Nephron progenitor cell (in vitro differentiated cells): ENCODE data around the gene HTT-AS.
"Not testable (repeated sequence)": the region's sequence is repeated elsewhere in the genome, so short reads cannot be mapped to it uniquely, and the experiment has no call there.

Experiments
- DNase-seq: peaks from one replicate; pipeline ENCODE4 v3.0.0; 2021
- H3K27ac Mint-ChIP-seq: 2 replicates; pipeline ENCODE4 v1.8.0; 2021; ENCODE audit warnings: mild to moderate bottlenecking, moderate library complexity, mixed read lengths
- H3K27me3 Mint-ChIP-seq: 2 replicates; pipeline ENCODE4 v1.8.0; 2021; ENCODE audit warnings: mild to moderate bottlenecking, low read depth, mixed read lengths; ENCODE audit not compliant: poor library complexity
- H3K36me3 Mint-ChIP-seq: 2 replicates; pipeline ENCODE4 v1.8.0; 2021; ENCODE audit warnings: low read depth, mixed read lengths
- H3K4me1 Mint-ChIP-seq: 2 replicates; pipeline ENCODE4 v1.8.0; 2021; ENCODE audit warnings: mixed read lengths
- H3K4me3 Mint-ChIP-seq: 2 replicates; pipeline ENCODE4 v1.8.0; 2021; ENCODE audit warnings: mild to moderate bottlenecking, moderate library complexity, mixed read lengths
- H3K9me3 Mint-ChIP-seq: 2 replicates; pipeline ENCODE4 v1.8.0; 2021; ENCODE audit warnings: mild to moderate bottlenecking, moderate library complexity, mixed read lengths
- CTCF ChIP-seq: fragments of 200-600 bp; sonication (generic); IDR thresholded peaks from 2 replicates; pipeline ENCODE4 v1.5.0; 2021; ENCODE audit warnings: antibody characterized with exemption

HTT-AS gene

GRCh38 chr4:3106339-3107186 lies 32.2 kb upstream of the HTT-AS start:
- peak; percentile 94 for TF ChIP-seq CTCF
- Mint-ChIP-seq H3K9me3 (no peaks in the 10 kb centered on the region), H3K4me3 (no peak overlapping the region), H3K27me3 (no peaks in the 10 kb centered on the region), H3K36me3 (peaks cover 70% of the 10 kb centered on the region), H3K4me1 (peaks cover 3% of the 10 kb centered on the region), H3K27ac (no peak overlapping the region)
- peak; percentile 89 for DNase-seq

- peaks cover 75% of the 10 kb centered on the region for H3K36me3 Mint-ChIP-seq
- TF ChIP-seq CTCF: no peak
- no peaks in the 10 kb centered on the region for H3K27me3 Mint-ChIP-seq
- no peak overlapping the region for H3K27ac Mint-ChIP-seq
- peaks cover 20% of the 10 kb centered on the region for H3K9me3 Mint-ChIP-seq
- no peak overlapping the region for H3K4me3 Mint-ChIP-seq
- no peaks in the 10 kb centered on the region for H3K4me1 Mint-ChIP-seq
- DNase-seq: no peak
Measured at GRCh38 chr4:3098346-3098745, 24.0 kb upstream of the HTT-AS start.

GRCh38 chr4:3096202-3096601 lies 21.9 kb upstream of the HTT-AS start:
- Mint-ChIP-seq H3K27me3 (no peaks in the 10 kb centered on the region), H3K9me3 (peaks cover 29% of the 10 kb centered on the region), H3K4me3 (no peak overlapping the region), H3K4me1 (no peaks in the 10 kb centered on the region), H3K27ac (no peak overlapping the region), H3K36me3 (peaks cover 80% of the 10 kb centered on the region)
- no peak for TF ChIP-seq CTCF
- no peak for DNase-seq

GRCh38 chr4:3094701-3095100 lies 20.4 kb upstream of the HTT-AS start:
- not testable (repeated sequence) for DNase-seq, H3K27me3 Mint-ChIP-seq, H3K27ac Mint-ChIP-seq, H3K4me1 Mint-ChIP-seq, H3K4me3 Mint-ChIP-seq
- peaks cover 29% of the 10 kb centered on the region for H3K9me3 Mint-ChIP-seq
- H3K36me3 Mint-ChIP-seq: peaks cover 83% of the 10 kb centered on the region

GRCh38 chr4:3091464-3091863 lies 17.1 kb upstream of the HTT-AS start:
- H3K27ac Mint-ChIP-seq: no peak overlapping the region
- H3K27me3 Mint-ChIP-seq: no peaks in the 10 kb centered on the region
- peaks cover 89% of the 10 kb centered on the region for H3K36me3 Mint-ChIP-seq
- no peak overlapping the region for H3K4me3 Mint-ChIP-seq
- H3K4me1 Mint-ChIP-seq: no peaks in the 10 kb centered on the region
- no peak for TF ChIP-seq CTCF
- no peak for DNase-seq
- H3K9me3 Mint-ChIP-seq: peaks cover 29% of the 10 kb centered on the region

GRCh38 chr4:3087115-3087797 lies 12.9 kb upstream of the HTT-AS start:
- TF ChIP-seq CTCF: no peak
- Mint-ChIP-seq H3K4me3 (no peak overlapping the region), H3K27me3 (no peaks in the 10 kb centered on the region), H3K27ac (no peak overlapping the region), H3K9me3 (no peaks in the 10 kb centered on the region), H3K36me3 (peaks cover 64% of the 10 kb centered on the region), H3K4me1 (no peaks in the 10 kb centered on the region)
- DNase-seq: no peak
